ENCODE measurements around the gene GLRA2. TPM values are rescaled to one million over a fixed set of nuclear protein-coding genes. Genes with fewer than 3 reads are reported as not detected.

The GLRA2 gene
- total RNA-seq, 1 donor from 2014 or later, result not detected

DNA sequence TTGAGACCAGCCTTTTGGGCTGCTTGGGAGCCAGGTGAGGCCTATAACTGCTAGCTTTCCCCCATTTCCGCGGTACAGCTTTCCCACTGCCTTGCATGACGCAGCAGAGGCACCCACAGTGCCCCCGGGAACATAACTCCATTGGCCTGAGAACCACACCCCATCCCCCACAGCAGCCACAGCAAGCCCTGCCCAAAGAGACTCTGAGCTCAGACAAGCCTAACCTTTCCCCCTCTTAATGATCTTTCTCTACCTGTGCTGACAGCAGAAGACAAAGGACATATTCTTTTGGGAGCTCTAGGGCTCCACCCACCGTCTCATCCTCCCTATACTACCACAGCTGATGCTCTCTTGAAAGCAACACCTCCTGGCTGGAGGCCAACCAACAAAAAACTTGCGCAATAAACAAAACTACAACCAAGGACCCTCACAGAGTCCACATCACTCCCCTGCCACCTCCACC is 228.7 kb downstream of the GLRA2 start:
- Histone ChIP-seq H3K9me3 (no peaks in the 10 kb centered on the region), H3K4me3 (no peak overlapping the region), H3K27ac (no peak overlapping the region), H3K27me3 (no peaks in the 10 kb centered on the region), H3K36me3 (no peaks in the 10 kb centered on the region), H3K4me1 (no peaks in the 10 kb centered on the region)
- TF ChIP-seq, protein P1, sequence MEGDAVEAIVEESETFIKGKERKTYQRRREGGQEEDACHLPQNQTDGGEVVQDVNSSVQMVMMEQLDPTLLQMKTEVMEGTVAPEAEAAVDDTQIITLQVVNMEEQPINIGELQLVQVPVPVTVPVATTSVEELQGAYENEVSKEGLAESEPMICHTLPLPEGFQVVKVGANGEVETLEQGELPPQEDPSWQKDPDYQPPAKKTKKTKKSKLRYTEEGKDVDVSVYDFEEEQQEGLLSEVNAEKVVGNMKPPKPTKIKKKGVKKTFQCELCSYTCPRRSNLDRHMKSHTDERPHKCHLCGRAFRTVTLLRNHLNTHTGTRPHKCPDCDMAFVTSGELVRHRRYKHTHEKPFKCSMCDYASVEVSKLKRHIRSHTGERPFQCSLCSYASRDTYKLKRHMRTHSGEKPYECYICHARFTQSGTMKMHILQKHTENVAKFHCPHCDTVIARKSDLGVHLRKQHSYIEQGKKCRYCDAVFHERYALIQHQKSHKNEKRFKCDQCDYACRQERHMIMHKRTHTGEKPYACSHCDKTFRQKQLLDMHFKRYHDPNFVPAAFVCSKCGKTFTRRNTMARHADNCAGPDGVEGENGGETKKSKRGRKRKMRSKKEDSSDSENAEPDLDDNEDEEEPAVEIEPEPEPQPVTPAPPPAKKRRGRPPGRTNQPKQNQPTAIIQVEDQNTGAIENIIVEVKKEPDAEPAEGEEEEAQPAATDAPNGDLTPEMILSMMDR (IDR thresholded peaks at IDR 0.05), result no peak
- DNase-seq (no peak), ATAC-seq (no peak)
- intact Hi-C loops (cut with DNase I), result no loop called here

DNA sequence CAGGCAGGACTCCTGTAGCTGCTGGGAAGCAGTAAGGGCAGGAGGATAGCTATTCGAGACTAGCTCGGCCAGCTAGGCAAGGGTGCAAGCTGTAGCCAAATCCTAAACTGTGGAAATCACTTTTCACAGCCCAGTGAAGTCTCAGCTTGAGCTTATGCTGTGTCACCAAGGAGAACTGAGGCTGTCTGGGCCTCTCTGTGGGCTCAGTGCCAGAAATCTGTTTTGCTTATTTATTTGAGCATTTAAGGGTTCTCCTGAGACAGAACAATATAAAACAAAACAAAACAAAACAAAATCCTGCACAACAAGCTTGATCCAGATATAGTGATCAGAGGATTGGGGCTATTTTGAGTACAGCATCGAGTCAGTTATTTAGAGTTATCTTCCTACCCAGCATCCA is 246.1 kb downstream of the GLRA2 start:
- no peaks in the 10 kb centered on the region for H3K4me1 ChIP-seq
- no peaks in the 10 kb centered on the region for H3K27me3 ChIP-seq
- H3K36me3 ChIP-seq, result no peaks in the 10 kb centered on the region
- intact Hi-C loops (cut with DNase I), result no loop called here
- no peaks in the 10 kb centered on the region for H3K9me3 ChIP-seq
- TF ChIP-seq, protein P1 (IDR thresholded peaks at IDR 0.05), result no peak
- no peak overlapping the region for H3K27ac ChIP-seq
- ATAC-seq, result no peak
- no peak for DNase-seq
- H3K4me3 ChIP-seq, result no peak overlapping the region

DNA sequence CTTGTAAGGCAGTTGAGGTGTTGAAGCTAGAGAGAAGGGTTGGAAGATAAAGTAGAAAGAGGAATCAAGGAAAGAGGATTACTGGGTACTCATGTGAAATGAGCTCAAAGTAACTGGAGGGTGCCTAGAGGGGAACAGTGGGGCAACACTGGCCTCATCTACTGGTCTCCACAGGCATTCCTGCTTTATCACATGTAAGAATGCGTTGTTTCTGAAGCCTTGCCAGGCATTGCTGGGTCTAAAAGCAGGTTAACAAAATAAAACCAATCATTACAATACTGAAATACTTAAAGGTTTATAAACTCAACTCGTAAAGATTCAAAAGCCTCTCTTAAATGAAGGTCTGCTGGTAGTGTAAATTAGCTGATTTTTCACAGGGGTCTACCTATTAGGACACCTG is 247.6 kb downstream of the GLRA2 start:
- Histone ChIP-seq H3K27me3 (no peaks in the 10 kb centered on the region), H3K9me3 (no peaks in the 10 kb centered on the region), H3K4me3 (no peak overlapping the region), H3K27ac (no peak overlapping the region), H3K4me1 (no peaks in the 10 kb centered on the region), H3K36me3 (no peaks in the 10 kb centered on the region)
- TF ChIP-seq, protein P1 (IDR thresholded peaks at IDR 0.05), result no peak
- DNase-seq (no peak), ATAC-seq (no peak)
- intact Hi-C loops (cut with DNase I), result no loop called here

DNA sequence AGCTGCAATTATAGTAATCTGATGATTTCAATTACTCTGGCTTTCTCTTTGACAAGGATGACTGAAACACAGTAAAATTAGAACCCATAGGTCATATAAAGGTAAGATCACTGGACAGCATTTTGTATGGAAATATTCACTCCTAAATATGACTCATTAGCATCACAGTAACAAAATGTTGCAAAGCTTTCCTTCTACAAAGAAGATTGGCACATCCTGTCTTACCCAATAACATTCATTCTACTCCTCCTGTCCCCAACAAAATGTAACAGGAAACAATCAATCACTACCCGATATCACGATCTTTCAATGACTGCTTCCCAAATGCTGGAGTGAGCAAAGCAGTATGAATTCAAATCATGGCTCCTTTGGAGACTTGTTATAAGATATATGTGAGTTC is 248.2 kb downstream of the GLRA2 start:
- Histone ChIP-seq H3K9me3 (no peaks in the 10 kb centered on the region), H3K4me3 (no peak overlapping the region), H3K4me1 (no peaks in the 10 kb centered on the region), H3K27ac (no peak overlapping the region), H3K36me3 (no peaks in the 10 kb centered on the region), H3K27me3 (no peaks in the 10 kb centered on the region)
- no peak for ATAC-seq
- intact Hi-C loops (cut with DNase I), result no loop called here
- TF ChIP-seq, protein P1 (IDR thresholded peaks at IDR 0.05), result no peak
- DNase-seq, result no peak

DNA sequence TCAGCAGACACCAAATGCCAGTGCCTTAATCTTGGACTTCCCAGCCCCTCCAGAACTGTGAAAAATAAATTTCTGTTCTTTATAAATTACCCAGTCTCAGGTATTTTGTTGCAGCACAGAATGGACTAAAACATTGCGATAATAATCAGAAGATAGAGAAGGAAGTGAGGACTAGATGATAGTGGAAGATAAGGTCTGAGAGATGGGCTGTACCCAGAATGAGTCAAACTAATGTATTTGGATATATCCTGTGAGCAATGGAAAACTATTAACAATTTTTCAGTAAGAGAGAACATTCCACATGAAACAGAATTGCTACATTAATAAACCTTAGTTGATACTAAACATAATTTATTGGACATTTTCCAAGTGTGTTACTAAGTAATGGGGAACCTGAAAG is 250.2 kb downstream of the GLRA2 start:
- Histone ChIP-seq H3K9me3 (no peaks in the 10 kb centered on the region), H3K27me3 (no peaks in the 10 kb centered on the region), H3K36me3 (no peaks in the 10 kb centered on the region), H3K27ac (no peak overlapping the region), H3K4me1 (no peaks in the 10 kb centered on the region), H3K4me3 (no peak overlapping the region)
- TF ChIP-seq, protein P1 (IDR thresholded peaks at IDR 0.05), result no peak
- ATAC-seq (no peak), DNase-seq (no peak)
- intact Hi-C loops (cut with DNase I), result no loop called here
